Body of pancreas (tissue), 4 donors: ENCODE data around the gene ENTREP3.
"Not testable (repeated sequence)": the region's sequence is repeated elsewhere in the genome, so short reads cannot be mapped to it uniquely, and the experiment has no call there.

Experiments
- POLR2A ChIP-seq, 3 donors: fragments of 450-650 bp; IDR thresholded peaks; one replicate each; pipeline ENCODE4 v1.6.1; 2016; ENCODE audit warnings: antibody characterized with exemption in 3 of 3, mild to moderate bottlenecking in 2 of 3
- TF ChIP-seq, protein P1 (sequence below), 7 experiments: fragments of 450-650 bp in 4 of 7; fragments of 200-600 bp in 3 of 7; sonication (generic) in 3 of 7; IDR thresholded peaks; one replicate each; pipeline ENCODE4 v1.5.1; 2016 to 2019; ENCODE audit warnings: antibody characterized with exemption in 7 of 7

DNA sequence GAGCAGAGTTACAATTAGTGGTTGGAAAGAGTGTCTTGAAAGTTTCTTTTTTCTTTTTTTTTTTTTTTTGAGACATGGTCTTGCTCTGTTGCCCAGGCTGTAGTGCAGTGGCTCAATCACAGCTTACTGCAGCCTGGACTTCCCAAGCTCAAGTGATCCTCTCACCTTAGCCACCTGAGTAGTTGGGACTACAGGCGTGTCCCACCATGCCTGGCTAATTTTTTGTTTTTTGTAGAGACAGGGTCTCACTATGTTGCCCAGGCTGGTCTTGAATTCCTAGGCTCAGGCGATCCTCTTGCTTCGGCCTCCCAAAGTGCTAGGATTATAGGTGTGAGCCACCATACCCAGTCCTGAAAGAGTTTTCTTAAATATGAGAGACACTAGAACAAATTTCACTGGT, 8.5 kb downstream of the ENTREP3 start:
- TF ChIP-seq, protein P1, sequence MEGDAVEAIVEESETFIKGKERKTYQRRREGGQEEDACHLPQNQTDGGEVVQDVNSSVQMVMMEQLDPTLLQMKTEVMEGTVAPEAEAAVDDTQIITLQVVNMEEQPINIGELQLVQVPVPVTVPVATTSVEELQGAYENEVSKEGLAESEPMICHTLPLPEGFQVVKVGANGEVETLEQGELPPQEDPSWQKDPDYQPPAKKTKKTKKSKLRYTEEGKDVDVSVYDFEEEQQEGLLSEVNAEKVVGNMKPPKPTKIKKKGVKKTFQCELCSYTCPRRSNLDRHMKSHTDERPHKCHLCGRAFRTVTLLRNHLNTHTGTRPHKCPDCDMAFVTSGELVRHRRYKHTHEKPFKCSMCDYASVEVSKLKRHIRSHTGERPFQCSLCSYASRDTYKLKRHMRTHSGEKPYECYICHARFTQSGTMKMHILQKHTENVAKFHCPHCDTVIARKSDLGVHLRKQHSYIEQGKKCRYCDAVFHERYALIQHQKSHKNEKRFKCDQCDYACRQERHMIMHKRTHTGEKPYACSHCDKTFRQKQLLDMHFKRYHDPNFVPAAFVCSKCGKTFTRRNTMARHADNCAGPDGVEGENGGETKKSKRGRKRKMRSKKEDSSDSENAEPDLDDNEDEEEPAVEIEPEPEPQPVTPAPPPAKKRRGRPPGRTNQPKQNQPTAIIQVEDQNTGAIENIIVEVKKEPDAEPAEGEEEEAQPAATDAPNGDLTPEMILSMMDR (IDR thresholded peaks at IDR 0.05): not testable (repeated sequence)
- not testable (repeated sequence) for TF ChIP-seq POLR2A (IDR thresholded peaks at IDR 0.05)
